ENCODE measurements around the gene ST7. TPM values are rescaled to one million over a fixed set of nuclear protein-coding genes. Genes with fewer than 3 reads are reported as not detected.

Gene ST7
- total RNA-seq, 4 donors from 2014 or later: 13.5 to 24.9 (median 18.6) TPM

DNA sequence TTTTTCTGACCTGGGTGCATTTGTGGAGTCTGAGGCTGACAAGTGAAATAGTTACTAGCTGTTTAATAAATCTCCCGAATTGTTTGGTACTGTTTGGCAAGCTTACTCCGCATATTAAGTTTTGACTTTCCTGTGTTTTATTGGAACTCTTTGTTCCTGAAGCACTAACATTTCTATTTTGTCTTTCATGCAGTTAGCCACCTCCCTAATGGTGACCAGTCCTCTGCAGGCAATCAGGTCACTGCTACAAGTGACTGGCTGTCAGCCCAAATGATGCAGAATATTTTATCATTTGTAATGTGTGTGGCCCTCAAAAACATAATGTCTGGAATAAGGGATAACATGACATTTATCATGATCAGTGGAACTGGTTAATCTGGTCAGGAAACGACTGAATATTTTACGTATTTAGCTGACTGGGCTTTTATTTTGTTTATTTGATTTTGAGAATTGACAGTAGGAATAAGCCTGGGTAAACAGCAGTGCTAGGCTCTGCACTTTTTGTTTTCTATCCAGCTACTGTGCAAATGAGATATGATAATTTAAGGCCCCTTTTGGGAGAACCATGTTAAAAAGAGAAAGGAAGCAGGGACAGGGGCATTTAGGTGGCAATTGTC lies 82.9 kb downstream of the ST7 start:
- 71 to 75% methylated on average over 4 of the region's 4 CpGs for WGBS, 2 donors
- Histone ChIP-seq H3K27me3 (no peaks in the 10 kb centered on the region), H3K9me3 (no peaks in the 10 kb centered on the region), H3K4me3 (no peak overlapping the region), H3K27ac (no peak overlapping the region), H3K4me1 (peaks cover 0 to 8% (median 0%) of the 10 kb centered on the region in 4 donors), H3K36me3 (no peaks in the 10 kb centered on the region)
- DNase-seq (ENCODE audit: low spot score in 2 of 2): no peak
- TF ChIP-seq, protein P1, sequence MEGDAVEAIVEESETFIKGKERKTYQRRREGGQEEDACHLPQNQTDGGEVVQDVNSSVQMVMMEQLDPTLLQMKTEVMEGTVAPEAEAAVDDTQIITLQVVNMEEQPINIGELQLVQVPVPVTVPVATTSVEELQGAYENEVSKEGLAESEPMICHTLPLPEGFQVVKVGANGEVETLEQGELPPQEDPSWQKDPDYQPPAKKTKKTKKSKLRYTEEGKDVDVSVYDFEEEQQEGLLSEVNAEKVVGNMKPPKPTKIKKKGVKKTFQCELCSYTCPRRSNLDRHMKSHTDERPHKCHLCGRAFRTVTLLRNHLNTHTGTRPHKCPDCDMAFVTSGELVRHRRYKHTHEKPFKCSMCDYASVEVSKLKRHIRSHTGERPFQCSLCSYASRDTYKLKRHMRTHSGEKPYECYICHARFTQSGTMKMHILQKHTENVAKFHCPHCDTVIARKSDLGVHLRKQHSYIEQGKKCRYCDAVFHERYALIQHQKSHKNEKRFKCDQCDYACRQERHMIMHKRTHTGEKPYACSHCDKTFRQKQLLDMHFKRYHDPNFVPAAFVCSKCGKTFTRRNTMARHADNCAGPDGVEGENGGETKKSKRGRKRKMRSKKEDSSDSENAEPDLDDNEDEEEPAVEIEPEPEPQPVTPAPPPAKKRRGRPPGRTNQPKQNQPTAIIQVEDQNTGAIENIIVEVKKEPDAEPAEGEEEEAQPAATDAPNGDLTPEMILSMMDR (IDR thresholded peaks at IDR 0.05): no peak

DNA sequence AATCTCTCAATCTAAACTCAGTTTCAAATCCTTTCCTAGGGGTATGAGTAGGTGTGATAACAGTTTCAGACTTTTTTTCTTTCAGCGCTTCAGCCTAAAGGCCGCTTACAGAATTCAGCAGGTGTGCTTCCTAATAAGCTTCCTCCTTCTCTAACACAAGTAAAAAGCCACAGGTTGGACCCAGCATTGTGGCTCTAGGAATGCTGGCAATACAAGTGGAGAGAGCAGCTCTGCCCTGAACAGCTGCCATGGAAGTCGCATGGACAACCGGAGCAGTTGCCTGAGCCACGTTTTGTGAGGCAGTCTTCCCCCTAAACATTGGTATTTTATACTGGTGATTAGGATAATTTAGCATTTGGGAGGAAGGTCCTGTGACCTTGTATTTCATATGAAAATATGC lies 83.5 kb downstream of the ST7 start:
- H3K27ac ChIP-seq: no peak overlapping the region
- H3K9me3 ChIP-seq: no peaks in the 10 kb centered on the region
- no peaks in the 10 kb centered on the region for H3K36me3 ChIP-seq
- 86 to 87% methylated on average over 5 of the region's 5 CpGs for WGBS, 2 donors
- peaks cover 0 to 8% (median 0%) of the 10 kb centered on the region in 4 donors for H3K4me1 ChIP-seq
- no peak overlapping the region for H3K4me3 ChIP-seq
- TF ChIP-seq, protein P1 (IDR thresholded peaks at IDR 0.05): no peak
- no peak for TF ChIP-seq EP300 (IDR thresholded peaks at IDR 0.05)
- TF ChIP-seq POLR2A (IDR thresholded peaks at IDR 0.05): no peak
- no peak for DNase-seq (ENCODE audit: low spot score in 2 of 2)
- no peaks in the 10 kb centered on the region for H3K27me3 ChIP-seq

DNA sequence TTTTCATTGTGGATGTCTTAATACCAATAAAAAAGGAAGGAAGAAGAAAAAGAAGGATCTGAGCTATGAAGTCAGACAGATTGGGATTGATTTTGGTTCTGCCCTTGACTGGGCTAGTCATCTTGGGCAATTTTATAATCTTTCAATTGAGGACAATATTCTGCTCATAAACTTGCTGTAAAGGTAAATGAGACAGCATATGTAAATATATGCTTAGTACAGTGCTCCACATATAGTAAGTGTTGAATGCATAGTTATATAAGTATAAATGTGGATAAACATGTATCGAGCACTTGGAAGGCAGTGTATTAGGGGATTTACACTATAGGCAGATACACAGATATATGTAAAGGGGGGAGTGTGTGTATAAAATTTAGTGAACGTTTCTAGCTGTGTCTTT lies 85.1 kb downstream of the ST7 start:
- H3K9me3 ChIP-seq: no peaks in the 10 kb centered on the region
- WGBS, 2 donors: 74 to 87% methylated on average over 2 of the region's 2 CpGs
- no peaks in the 10 kb centered on the region for H3K27me3 ChIP-seq
- H3K27ac ChIP-seq: no peak overlapping the region
- H3K4me1 ChIP-seq: peaks cover 0 to 15% (median under 1%) of the 10 kb centered on the region in 4 donors
- DNase-seq (ENCODE audit: low spot score in 2 of 2): no peak
- TF ChIP-seq, protein P1 (IDR thresholded peaks at IDR 0.05): no peak
- no peak for TF ChIP-seq POLR2A (IDR thresholded peaks at IDR 0.05)
- no peak for TF ChIP-seq EP300 (IDR thresholded peaks at IDR 0.05)
- no peaks in the 10 kb centered on the region for H3K36me3 ChIP-seq
- no peak overlapping the region for H3K4me3 ChIP-seq

DNA sequence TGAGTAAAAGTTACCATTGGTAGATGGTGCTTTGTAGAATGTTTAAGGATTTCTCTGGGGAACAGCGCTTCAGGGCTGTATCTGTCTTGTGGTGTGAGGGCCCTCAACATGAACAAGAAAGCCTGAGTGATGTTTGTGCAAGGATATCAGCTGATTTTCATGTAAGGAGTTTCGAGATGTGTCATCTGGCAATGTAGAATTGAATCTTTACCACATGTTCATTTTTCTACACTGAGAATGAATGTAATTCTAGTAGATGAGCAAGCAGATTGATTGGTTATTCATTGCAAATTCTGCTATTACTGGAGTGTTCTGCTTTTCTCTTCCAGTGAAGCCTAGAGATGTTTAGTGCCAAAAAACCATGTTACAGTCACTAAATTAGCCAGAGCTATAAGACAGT lies 87.7 kb downstream of the ST7 start:
- Histone ChIP-seq H3K4me1 (peaks cover 0 to 14% (median 6%) of the 10 kb centered on the region in 4 donors), H3K27ac (no peak overlapping the region), H3K36me3 (no peaks in the 10 kb centered on the region), H3K27me3 (no peaks in the 10 kb centered on the region), H3K9me3 (no peaks in the 10 kb centered on the region), H3K4me3 (no peak overlapping the region)
- no peak for DNase-seq (ENCODE audit: low spot score in 2 of 2)
- no peak for TF ChIP-seq POLR2A (IDR thresholded peaks at IDR 0.05)
- TF ChIP-seq, protein P1 (IDR thresholded peaks at IDR 0.05): no peak
- TF ChIP-seq EP300 (IDR thresholded peaks at IDR 0.05): no peak
- 93 to 94% methylated on average over 2 of the region's 2 CpGs for WGBS, 2 donors

DNA sequence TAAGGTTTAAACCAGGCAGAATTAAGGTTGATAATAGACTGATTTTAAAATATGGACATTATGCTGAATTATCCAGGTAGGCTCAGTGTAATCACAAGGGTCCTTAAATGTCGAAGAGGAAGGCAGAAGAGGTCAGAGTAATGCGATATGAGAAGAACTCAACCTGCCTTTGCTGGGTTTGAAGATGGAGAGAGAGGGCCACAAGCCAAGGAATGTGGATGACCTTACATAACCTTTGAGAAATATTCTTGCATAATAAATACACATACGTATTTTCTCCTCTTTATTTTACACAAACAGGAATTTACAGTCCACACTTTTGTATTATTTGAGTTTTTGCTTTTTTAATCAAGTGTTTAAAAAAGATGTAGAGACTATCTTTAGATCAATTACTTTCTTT lies 88.5 kb downstream of the ST7 start:
- TF ChIP-seq POLR2A (IDR thresholded peaks at IDR 0.05) (no peak), EP300 (IDR thresholded peaks at IDR 0.05) (no peak)
- TF ChIP-seq, protein P1 (IDR thresholded peaks at IDR 0.05): no peak
- Histone ChIP-seq H3K27me3 (no peaks in the 10 kb centered on the region), H3K27ac (no peak overlapping the region), H3K4me3 (no peak overlapping the region), H3K9me3 (no peaks in the 10 kb centered on the region), H3K4me1 (peaks cover 0 to 20% (median 6%) of the 10 kb centered on the region in 4 donors), H3K36me3 (no peaks in the 10 kb centered on the region)
- DNase-seq (ENCODE audit: low spot score in 2 of 2): no peak
- 80 to 84% methylated on average over 3 of the region's 3 CpGs for WGBS, 2 donors

Data from tibial nerve (tissue), 4 donors.